GM06990 (cell line): ENCODE data around the gene GPX4.

Experiments used
- DNase-seq: peaks from one replicate; pipeline ENCODE4 v3.0.0-alpha.2; 2011; ENCODE audit not compliant: insufficient read length; ENCODE audit errors: extremely low read depth
- H3K27me3 ChIP-seq: replicated peaks from 2 replicates; pipeline ENCODE4 v1.6.0; 2011; ENCODE audit warnings: low read length; ENCODE audit not compliant: control insufficient read depth, insufficient read depth
- H3K36me3 ChIP-seq: 2 replicates; pipeline ENCODE4 v1.5.1; 2011; ENCODE audit warnings: low read length; ENCODE audit not compliant: control insufficient read depth, insufficient read depth
- H3K4me3 ChIP-seq: replicated peaks from 2 replicates; pipeline ENCODE4 v1.5.1; 2011; ENCODE audit warnings: low read depth, mild to moderate bottlenecking, control low read depth, low read length
- TF ChIP-seq, protein P1 (sequence below): IDR thresholded peaks from 2 replicates; pipeline ENCODE4 v1.5.1; 2011; ENCODE audit warnings: low read length, control low read depth, mild to moderate bottlenecking, inconsistent platforms; ENCODE audit not compliant: insufficient read depth, poor library complexity, severe bottlenecking

Gene GPX4, protein sequence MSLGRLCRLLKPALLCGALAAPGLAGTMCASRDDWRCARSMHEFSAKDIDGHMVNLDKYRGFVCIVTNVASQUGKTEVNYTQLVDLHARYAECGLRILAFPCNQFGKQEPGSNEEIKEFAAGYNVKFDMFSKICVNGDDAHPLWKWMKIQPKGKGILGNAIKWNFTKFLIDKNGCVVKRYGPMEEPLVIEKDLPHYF

DNA sequence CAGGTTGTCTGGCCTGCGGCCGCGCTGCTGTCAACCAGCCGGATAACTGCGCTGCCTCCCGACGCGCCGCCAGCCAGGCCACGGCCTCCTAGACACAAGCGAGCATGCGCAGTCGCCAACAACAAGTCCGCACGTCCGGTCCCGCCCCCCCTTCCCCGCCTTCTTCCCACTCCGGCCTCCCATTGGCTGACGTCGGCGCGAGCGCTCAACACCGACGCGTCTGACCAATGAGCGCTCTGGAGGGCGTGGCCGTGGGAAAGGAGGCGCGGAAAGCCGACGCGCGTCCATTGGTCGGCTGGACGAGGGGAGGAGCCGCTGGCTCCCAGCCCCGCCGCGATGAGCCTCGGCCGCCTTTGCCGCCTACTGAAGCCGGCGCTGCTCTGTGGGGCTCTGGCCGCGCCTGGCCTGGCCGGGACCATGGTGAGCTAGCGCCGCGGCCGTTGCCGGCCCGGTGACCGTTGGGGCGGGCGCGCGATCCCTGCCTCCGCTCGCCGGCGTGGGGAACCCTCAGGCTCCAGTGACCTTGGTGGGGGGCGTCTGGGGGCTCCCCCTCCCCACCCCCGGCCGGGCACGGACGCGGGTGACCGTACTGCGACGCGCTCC, at the start of gene GPX4:
GPX4 (plus strand) TSS at position 287 of the 603 bp plus-strand sequence; CDS start at position 337, 50 bp downstream.
- peak within 1 kb of the TSS; percentile 79 for H3K4me3 ChIP-seq
- TF ChIP-seq, protein P1, sequence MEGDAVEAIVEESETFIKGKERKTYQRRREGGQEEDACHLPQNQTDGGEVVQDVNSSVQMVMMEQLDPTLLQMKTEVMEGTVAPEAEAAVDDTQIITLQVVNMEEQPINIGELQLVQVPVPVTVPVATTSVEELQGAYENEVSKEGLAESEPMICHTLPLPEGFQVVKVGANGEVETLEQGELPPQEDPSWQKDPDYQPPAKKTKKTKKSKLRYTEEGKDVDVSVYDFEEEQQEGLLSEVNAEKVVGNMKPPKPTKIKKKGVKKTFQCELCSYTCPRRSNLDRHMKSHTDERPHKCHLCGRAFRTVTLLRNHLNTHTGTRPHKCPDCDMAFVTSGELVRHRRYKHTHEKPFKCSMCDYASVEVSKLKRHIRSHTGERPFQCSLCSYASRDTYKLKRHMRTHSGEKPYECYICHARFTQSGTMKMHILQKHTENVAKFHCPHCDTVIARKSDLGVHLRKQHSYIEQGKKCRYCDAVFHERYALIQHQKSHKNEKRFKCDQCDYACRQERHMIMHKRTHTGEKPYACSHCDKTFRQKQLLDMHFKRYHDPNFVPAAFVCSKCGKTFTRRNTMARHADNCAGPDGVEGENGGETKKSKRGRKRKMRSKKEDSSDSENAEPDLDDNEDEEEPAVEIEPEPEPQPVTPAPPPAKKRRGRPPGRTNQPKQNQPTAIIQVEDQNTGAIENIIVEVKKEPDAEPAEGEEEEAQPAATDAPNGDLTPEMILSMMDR = no peak
- no peaks in the 10 kb centered on the region for H3K27me3 ChIP-seq
- peak; percentile 100 for DNase-seq
- H3K36me3 ChIP-seq = peaks cover 16% of the 10 kb centered on the region

DNA sequence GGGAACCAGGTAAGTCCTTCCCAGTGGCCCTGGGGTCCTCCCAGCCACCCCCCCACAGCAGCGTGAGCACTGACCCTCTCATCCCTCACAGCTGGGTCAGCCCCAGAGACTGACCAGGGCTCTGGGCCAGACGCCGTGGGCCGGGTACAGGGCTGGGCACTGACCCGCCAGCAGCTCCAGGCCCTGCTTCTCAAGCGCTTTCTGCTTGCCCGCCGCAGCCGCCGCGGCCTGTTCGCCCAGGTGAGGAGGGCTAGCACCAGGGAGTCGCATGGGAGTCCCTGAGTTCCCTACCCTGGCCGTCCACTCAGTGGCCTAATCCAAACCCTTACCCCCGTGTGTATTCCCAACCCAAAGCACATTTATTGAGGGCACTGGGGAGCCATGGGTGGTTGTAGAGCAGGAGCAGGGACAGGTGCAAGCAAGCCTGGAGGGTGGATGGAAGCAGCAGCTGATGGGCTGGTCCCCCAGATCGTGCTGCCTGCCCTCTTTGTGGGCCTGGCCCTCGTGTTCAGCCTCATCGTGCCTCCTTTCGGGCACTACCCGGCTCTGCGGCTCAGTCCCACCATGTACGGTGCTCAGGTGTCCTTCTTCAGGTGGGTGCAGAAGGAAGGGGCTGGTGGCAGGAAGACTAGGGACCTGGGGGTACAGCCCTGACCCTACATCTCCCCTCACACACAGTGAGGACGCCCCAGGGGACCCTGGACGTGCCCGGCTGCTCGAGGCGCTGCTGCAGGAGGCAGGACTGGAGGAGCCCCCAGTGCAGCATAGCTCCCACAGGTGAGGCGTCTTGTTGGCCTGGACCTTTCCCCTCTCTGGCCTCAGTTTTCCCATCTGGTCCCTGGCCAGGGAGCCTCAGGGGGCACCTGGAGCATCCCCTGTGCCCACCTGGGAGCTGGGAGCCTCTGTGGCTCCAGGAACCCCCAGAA, 49.4 kb upstream of the GPX4 start:
- Histone ChIP-seq H3K27me3 (no peaks in the 10 kb centered on the region), H3K36me3 (peaks cover 10% of the 10 kb centered on the region), H3K4me3 (no peak overlapping the region)
- no peak for DNase-seq
- TF ChIP-seq, protein P1 = no peak

DNA sequence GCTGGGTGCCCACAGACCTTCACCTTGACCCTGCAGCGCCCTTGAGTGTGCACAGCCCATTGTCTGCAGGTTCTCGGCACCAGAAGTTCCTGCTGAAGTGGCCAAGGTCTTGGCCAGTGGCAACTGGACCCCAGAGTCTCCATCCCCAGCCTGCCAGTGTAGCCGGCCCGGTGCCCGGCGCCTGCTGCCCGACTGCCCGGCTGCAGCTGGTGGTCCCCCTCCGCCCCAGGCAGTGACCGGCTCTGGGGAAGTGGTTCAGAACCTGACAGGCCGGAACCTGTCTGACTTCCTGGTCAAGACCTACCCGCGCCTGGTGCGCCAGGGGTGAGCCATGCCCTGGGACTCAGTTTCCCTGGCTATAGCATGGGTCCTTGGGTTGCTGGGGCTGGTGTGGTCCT, 48.8 kb upstream of the GPX4 start:
- no peak overlapping the region for H3K4me3 ChIP-seq
- DNase-seq = no peak
- no peaks in the 10 kb centered on the region for H3K27me3 ChIP-seq
- TF ChIP-seq, protein P1 = no peak
- H3K36me3 ChIP-seq = peaks cover 10% of the 10 kb centered on the region

DNA sequence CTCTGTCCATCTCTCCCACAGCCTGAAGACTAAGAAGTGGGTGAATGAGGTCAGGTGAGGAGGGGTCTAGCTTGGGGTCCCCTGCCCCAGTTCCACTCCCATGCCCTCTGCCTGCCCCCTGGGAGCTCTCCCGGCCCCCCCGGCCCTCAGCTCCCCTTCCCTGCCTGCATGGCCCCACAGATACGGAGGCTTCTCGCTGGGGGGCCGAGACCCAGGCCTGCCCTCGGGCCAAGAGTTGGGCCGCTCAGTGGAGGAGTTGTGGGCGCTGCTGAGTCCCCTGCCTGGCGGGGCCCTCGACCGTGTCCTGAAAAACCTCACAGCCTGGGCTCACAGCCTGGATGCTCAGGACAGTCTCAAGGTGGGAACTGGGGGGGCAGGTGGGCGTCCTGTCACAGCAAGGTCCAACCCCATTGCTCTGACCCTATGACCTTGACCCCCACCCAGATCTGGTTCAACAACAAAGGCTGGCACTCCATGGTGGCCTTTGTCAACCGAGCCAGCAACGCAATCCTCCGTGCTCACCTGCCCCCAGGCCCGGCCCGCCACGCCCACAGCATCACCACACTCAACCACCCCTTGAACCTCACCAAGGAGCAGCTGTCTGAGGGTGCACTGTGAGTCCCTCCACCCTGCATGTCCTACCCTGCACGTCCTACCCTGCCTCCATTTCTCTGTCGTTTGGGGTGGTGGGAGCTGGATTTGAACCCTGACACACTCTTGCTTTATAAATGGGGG, 47.7 kb upstream of the GPX4 start:
- no peak for DNase-seq
- TF ChIP-seq, protein P1 = no peak
- Histone ChIP-seq H3K36me3 (peaks cover 9% of the 10 kb centered on the region), H3K27me3 (no peaks in the 10 kb centered on the region), H3K4me3 (no peak overlapping the region)

DNA sequence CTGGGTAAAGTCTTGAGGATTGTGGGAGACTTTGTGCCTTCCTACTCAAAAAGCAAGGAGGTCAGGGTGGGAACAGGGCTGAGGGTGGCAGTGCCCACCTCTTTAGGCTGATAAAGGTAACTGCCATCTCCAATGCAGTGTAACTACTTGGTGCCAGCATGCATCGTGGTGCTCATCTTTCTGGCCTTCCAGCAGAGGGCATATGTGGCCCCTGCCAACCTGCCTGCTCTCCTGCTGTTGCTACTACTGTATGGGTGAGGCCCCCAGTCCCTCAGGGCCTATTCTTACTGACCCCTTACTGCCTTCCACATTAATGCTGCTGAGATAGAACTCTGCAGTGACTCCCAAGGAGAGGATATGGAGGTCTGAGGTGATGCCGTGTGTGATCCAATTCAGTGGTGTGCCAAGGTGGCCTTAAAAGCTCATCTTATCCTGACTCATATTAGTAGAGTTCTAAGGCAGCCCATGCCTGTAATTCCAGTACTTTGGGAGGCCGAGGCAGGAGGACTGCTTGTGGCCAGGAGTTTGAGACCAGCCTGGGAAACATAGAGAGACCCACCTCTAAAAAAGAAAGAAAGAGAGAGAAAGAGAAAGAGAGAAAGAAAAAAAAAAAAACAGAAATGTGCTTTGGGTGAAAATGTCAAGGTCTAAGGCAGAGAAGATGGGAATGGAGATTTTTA, 46.5 kb upstream of the GPX4 start:
- Histone ChIP-seq H3K36me3 (peaks cover 7% of the 10 kb centered on the region), H3K4me3 (no peak overlapping the region), H3K27me3 (no peaks in the 10 kb centered on the region)
- no peak for DNase-seq
- TF ChIP-seq, protein P1 = peak; percentile 68
